AG04449 (cell line): ENCODE data around the gene ADORA2B.

Source experiments
- CTCF ChIA-PET: fragments of 350-600 bp; formaldehyde crosslinking; extraction: SDS; loops from one replicate; lab custom pipeline; 2021; ENCODE audit warnings: antibody characterized with exemption; lab: Yijun Ruan, JAX
- POLR2A ChIA-PET: fragments of 400-600, 350-600 bp; formaldehyde crosslinking; extraction: SDS; loops from one replicate; lab custom pipeline; 2020; ENCODE audit warnings: antibody characterized with exemption, inconsistent platforms; lab: Yijun Ruan, JAX
- DNase-seq: peaks from one replicate; pipeline ENCODE4 v3.0.0-alpha.2; 2010; ENCODE audit warnings: low read depth, low spot score
- H3K4me3 ChIP-seq: 2 replicates; pipeline ENCODE4 v1.5.1; 2011; ENCODE audit warnings: low read depth, mild to moderate bottlenecking, control low read depth, low read length
- CTCF ChIP-seq: IDR thresholded peaks from one replicate; pipeline ENCODE4 v1.5.1; 2011; ENCODE audit warnings: mild to moderate bottlenecking, moderate library complexity, low read length, control low read depth, inconsistent platforms; ENCODE audit not compliant: insufficient read depth; ENCODE audit errors: missing control alignments

The ADORA2B gene

DNA sequence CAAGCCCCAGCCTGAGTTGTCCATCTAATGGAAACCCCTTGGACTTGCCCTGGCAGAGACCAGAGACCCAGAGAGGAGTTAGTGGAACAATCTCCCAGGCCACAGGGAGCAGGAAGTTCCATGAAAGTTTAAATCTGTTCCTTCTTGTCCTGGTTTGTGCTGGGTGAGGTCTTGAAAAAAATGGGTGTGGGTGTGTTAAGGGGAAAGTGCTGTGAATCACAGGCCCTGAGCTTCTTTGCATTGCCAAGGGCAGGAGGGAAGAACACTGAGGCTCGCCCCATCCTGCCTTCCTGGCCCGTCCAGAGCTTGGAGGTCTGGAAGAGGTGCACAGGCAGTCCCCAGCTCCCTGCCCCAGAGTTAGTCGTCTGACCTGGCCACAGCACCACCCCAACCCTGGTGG lies 2.3 kb downstream of the ADORA2B start:
- TF ChIP-seq CTCF = no peak
- CTCF ChIA-PET = interaction anchor here (1.0 to 4.3 kb wide), 3 partner anchors 11 to 51 kb away, joined by 3 to 34 read pairs (median 6); partner anchors contain the start of genes TTC19 and ZSWIM7
- DNase-seq = no peak
- H3K4me3 ChIP-seq = peak overlapping the region; percentile 36
- POLR2A ChIA-PET = interaction anchor here (0.6 kb wide), 1 partner anchor 12 kb away, joined by 3 read pairs; no protein-coding TSS in a partner anchor

DNA sequence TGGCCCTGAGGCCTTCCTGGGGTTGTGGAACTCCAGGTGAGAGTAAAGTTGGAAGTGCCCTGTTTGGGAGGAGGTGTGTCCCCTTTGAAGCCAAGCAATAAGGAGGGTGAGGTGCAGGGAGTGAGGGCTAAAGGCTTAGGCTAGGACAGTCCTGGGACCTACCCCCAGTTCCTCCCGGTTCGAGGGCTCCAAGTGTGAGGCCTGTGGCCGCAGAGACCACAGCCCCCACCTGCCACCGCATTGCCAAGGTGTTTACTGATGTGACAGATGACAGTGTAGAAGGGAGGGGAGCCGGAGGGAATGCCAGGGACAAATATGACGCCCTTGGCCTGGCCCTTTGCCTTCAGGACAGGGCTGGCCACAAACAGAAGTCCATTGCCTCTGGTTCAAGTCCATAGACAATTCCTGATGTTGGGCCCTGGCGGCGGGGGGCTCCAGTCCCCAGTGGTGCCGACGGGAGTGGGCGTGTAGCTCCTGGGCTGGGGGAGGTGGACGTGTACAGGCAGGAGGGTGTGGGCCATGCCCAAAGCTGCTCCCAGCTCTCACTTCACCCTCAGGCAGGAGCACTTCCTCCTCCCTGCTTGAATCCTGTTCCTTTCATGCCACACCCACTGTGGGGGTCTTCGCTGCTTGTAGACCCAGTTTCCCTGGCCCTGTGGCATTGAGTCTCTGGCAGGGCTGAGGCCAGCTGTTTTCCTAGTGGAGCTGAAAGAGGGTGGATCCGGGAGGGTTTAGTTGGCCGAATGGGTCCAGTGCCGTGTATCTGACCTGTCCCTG lies 3.2 kb downstream of the ADORA2B start:
- CTCF ChIA-PET = interaction anchor here (1.0 to 4.3 kb wide), 3 partner anchors 11 to 50 kb away, joined by 3 to 34 read pairs (median 6); partner anchors contain the start of genes TTC19 and ZSWIM7
- no peak for DNase-seq
- POLR2A ChIA-PET = no interaction called here
- TF ChIP-seq CTCF = no peak
- no peak overlapping the region for H3K4me3 ChIP-seq

DNA sequence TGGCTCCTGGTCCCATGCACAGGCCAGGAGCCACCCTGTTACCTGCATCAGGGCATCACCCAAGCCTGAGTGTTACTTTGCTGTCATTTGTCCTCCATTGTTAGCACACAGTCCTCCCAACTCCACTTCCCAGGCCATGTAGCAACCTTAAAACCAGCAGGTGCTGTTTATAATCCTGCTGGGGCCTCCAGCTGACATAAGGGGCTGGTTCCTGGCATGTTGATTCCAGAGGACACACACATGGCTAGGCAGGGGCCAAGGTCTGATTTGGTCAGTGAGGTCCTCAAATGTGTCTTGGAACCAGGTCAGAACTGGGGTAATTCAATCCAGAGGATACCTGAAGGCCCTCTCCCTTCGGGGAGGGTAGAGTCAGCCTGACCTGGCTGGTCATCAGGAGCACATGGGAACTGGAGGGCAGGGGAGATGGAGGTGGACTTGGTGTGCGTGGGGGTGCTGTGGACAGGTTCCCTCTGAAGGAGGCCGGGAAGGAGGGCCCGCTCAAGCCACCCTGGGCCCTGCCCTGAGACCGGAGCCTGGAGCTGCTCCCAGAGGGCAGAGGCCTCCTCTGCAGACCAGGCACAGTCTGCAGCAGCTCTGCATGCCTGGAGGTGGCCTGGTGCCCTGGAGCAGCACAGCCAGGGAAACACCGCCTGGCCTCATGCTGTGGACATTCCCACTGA lies 6.6 kb downstream of the ADORA2B start:
- DNase-seq = no peak
- no peak overlapping the region for H3K4me3 ChIP-seq
- POLR2A ChIA-PET = no interaction called here
- CTCF ChIA-PET = no interaction called here
- TF ChIP-seq CTCF = no peak

GRCh38 chr17:15952048-15952532 lies 7.2 kb downstream of the ADORA2B start:
- ChIA-PET POLR2A (no interaction called here), CTCF (interaction anchor here (0.6 kb wide), 1 partner anchor 112 kb away, joined by 3 read pairs; no protein-coding TSS in a partner anchor)
- no peak for DNase-seq
- no peak overlapping the region for H3K4me3 ChIP-seq
- no peak for TF ChIP-seq CTCF

DNA sequence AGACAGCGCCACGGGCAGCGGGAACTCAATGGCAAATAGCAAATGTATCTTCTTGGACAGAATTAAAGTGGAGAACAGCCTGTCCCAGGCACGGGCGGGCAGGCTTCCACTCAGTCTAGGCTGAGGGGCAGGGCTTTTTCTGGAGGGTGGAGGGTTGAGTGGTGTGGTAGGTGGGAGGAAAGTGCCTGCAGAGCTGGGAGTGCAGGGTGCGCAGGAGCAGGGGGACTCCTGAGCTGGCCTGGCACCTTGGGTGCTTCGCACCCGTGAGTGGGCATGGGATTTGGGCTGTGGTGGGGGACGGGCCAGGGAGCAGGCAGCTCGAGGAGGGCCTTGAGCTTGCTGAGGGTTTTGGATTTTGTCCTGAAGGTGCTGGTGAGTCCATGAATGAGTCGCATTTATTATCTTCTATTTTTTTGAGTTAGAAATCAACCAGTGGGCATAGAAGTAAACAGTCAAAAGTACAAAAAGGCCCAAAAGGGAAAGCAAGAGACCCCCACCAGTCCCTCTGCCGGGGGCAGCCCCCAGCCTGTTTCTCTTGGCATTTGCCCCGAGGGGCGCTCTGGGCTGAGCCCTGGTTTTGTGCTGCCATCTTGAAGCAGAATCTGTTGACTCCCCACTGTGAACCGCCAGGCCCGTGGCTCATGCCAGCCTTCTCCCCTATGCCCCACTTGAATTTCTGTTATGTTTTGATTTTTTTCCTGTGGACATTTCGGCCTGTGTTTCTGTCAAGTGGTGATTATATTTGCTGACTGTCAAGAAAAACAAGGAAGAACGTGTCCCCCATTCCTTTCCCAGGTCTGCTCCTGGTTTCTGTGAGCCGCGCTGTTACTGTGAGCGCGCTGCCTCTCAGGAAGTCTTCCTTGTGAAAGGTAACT lies 8.2 kb downstream of the ADORA2B start:
- ChIA-PET CTCF (interaction anchor here (0.7 to 0.9 kb wide), 2 partner anchors 8 to 9 kb away, joined by 3 to 4 read pairs; partner anchors contain the start of gene ADORA2B), POLR2A (no interaction called here)
- no peak overlapping the region for H3K4me3 ChIP-seq
- no peak for DNase-seq
- no peak for TF ChIP-seq CTCF
